ENCODE results near the gene SIM2. TPM values are rescaled to one million over a fixed set of nuclear protein-coding genes. Genes with fewer than 3 reads are reported as not detected.

The SIM2 gene
- total RNA-seq, 4 donors from 2014 or later: 0.42 TPM; not detected in 3

DNA sequence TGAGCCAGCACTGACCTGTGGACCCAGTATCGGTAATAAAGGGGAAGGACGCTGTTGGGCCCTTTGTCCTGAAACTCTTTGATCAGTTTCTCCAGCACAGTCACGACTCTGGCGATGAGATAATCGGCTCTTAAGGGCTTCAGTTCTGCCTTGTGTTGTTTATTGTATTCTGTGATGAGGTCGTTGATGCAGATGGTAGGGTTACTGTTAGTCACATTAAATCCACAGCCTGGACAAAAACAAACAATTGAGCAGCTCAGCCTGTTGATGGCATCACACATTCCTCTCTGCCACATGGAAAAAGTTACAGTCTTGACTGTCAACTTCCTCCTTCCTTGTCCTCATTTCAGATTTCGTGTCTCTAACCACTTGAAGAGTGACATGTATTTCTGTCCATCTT is 57.6 kb downstream of the SIM2 start:
- no peaks in the 10 kb centered on the region for H3K9me3 ChIP-seq
- intact Hi-C loops (cut with DNase I): no loop called here
- peaks cover 0 to 52% (median 10%) of the 10 kb centered on the region in 4 donors for H3K36me3 ChIP-seq
- H3K4me3 ChIP-seq: no peak overlapping the region
- H3K27me3 ChIP-seq: no peaks in the 10 kb centered on the region
- 85% methylated on average over 7 of the region's 7 CpGs for WGBS
- no peaks in the 10 kb centered on the region for H3K4me1 ChIP-seq
- TF ChIP-seq, protein P1, sequence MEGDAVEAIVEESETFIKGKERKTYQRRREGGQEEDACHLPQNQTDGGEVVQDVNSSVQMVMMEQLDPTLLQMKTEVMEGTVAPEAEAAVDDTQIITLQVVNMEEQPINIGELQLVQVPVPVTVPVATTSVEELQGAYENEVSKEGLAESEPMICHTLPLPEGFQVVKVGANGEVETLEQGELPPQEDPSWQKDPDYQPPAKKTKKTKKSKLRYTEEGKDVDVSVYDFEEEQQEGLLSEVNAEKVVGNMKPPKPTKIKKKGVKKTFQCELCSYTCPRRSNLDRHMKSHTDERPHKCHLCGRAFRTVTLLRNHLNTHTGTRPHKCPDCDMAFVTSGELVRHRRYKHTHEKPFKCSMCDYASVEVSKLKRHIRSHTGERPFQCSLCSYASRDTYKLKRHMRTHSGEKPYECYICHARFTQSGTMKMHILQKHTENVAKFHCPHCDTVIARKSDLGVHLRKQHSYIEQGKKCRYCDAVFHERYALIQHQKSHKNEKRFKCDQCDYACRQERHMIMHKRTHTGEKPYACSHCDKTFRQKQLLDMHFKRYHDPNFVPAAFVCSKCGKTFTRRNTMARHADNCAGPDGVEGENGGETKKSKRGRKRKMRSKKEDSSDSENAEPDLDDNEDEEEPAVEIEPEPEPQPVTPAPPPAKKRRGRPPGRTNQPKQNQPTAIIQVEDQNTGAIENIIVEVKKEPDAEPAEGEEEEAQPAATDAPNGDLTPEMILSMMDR (IDR thresholded peaks at IDR 0.05): no peak
- TF ChIP-seq EP300 (IDR thresholded peaks at IDR 0.05): no peak
- no peak for TF ChIP-seq POLR2A (IDR thresholded peaks at IDR 0.05; ENCODE audit: low read depth)
- no peak for TF ChIP-seq POLR2AphosphoS5 (IDR thresholded peaks at IDR 0.05)
- no peak overlapping the region for H3K27ac ChIP-seq (replicated peaks in 1 of 4)
- DNase-seq (ENCODE audit: extremely low spot score): no peak

DNA sequence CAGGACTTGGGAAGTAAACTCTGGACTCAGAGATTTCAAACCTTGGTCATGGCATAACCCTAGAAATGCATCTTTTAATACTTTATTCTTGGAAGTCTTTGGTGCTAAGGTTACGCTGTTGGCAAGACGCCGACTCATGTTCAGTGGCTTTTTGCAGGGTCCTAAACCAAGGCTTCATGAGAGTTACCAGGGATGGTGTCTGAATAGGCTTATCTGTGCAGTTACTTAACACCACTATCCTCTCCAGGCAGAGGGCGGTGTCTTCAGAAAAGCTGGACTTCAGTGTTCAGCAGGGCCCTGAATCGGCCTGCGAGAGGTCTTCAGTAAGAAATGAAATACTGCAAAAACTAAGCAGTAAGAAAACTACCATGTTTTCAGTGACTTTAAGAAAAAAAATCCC is 58.3 kb downstream of the SIM2 start:
- Histone ChIP-seq H3K27ac (replicated peaks in 1 of 4) (no peak overlapping the region), H3K9me3 (no peaks in the 10 kb centered on the region), H3K36me3 (peaks cover 0 to 55% (median 10%) of the 10 kb centered on the region in 4 donors), H3K27me3 (no peaks in the 10 kb centered on the region), H3K4me3 (no peak overlapping the region), H3K4me1 (no peaks in the 10 kb centered on the region)
- intact Hi-C loops (cut with DNase I): no loop called here
- whole genome bisulfite sequencing: 96% methylated on average over 6 of the region's 6 CpGs
- no peak for DNase-seq (ENCODE audit: extremely low spot score)
- TF ChIP-seq POLR2AphosphoS5 (IDR thresholded peaks at IDR 0.05) (no peak), EP300 (IDR thresholded peaks at IDR 0.05) (no peak), POLR2A (IDR thresholded peaks at IDR 0.05; ENCODE audit: low read depth) (no peak)
- TF ChIP-seq, protein P1 (IDR thresholded peaks at IDR 0.05): no peak

DNA sequence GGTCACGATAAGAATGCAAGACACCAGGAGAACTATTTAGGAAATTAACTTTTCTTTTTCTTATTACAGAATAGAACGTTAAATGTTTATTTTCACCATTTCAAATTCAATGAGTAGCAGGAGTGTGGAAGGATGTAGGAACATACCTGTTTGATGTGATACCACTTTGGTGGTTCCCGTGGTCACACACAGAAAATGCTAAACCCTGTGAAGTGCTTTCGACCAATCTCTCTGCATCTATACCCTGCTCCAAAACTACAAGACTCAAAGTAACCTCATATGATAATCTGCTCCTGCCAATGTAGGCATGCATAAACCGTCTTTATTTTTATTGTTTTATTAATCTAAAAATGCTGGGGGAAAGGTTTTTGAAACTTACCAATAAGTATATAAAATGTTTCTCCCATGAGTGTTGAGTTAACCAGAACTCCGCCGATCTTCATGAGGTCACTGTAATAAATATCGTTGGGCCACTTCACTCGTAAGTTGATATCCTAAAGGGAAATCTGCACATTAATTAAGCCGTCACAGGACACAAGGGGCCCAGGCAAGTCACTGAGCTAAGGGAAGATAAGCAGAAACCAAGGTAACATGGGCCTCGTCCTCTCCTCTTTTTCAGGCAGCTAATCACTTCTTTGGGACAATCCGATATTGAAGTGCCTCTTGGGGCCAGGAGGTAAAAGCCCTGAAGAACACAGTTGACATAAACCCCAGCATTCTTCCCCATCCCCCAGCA is 60.6 kb downstream of the SIM2 start:
- Histone ChIP-seq H3K4me3 (no peak overlapping the region), H3K9me3 (no peaks in the 10 kb centered on the region), H3K27ac (replicated peaks in 1 of 4) (no peak overlapping the region), H3K27me3 (no peaks in the 10 kb centered on the region), H3K36me3 (peaks cover 0 to 52% (median 7%) of the 10 kb centered on the region in 4 donors), H3K4me1 (no peaks in the 10 kb centered on the region)
- WGBS: 83% methylated on average over 12 of the region's 12 CpGs
- no peak for DNase-seq (ENCODE audit: extremely low spot score)
- intact Hi-C loops (cut with DNase I): no loop called here
- TF ChIP-seq EP300 (IDR thresholded peaks at IDR 0.05) (no peak), POLR2AphosphoS5 (IDR thresholded peaks at IDR 0.05) (no peak), POLR2A (IDR thresholded peaks at IDR 0.05; ENCODE audit: low read depth) (no peak)
- TF ChIP-seq, protein P1 (IDR thresholded peaks at IDR 0.05): no peak

DNA sequence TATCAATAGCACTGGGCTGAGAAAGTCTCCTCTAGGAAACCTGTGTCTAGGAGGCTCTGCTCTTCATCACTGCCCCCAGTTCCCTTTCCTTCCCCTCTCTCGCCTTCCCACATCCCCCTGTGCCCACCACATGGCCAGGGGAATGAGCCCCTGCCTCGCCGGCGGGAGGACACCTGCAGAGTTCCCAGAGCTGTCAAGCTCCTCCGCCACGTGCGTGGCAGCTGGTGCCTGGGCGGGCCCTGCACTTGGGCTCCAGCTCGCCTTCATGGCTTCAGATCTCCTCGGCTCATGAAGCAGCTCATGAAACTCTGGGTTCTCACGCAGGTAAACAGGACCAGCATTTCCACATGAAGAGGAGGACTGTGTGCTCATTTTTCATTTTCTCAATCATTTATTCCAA is 62.8 kb downstream of the SIM2 start:
- TF ChIP-seq EP300 (IDR thresholded peaks at IDR 0.05) (no peak), POLR2A (IDR thresholded peaks at IDR 0.05; ENCODE audit: low read depth) (no peak), POLR2AphosphoS5 (IDR thresholded peaks at IDR 0.05) (no peak)
- TF ChIP-seq, protein P1 (IDR thresholded peaks at IDR 0.05): no peak
- Histone ChIP-seq H3K4me1 (no peaks in the 10 kb centered on the region), H3K36me3 (peaks cover 0 to 47% (median 5%) of the 10 kb centered on the region in 4 donors), H3K9me3 (no peaks in the 10 kb centered on the region), H3K4me3 (no peak overlapping the region), H3K27ac (replicated peaks in 1 of 4) (no peak overlapping the region), H3K27me3 (no peaks in the 10 kb centered on the region)
- 92% methylated on average over 11 of the region's 11 CpGs for WGBS
- intact Hi-C loops (cut with DNase I): no loop called here
- DNase-seq (ENCODE audit: extremely low spot score): no peak
